Upper lobe of left lung (tissue), 6 donors: ENCODE results near the gene TBXAS1. TPM values are rescaled to one million over a fixed set of nuclear protein-coding genes. Genes with fewer than 3 reads are reported as not detected.

Source experiments
- ATAC-seq, 2 donors: fragments of 200-7000 bp; cut with Tn5 transposase; one replicate each; pipeline ENCODE4 v1.9.1; 2022; ENCODE audit warnings: mild to moderate bottlenecking in 2 of 2, moderate library complexity in 2 of 2; ENCODE audit not compliant: low FRiP score in 2 of 2
- DNase-seq, 2 donors: peaks; one replicate each; pipeline ENCODE4 v3.0.0-alpha.2; 2019 to 2020
- H3K27ac ChIP-seq, 4 donors: fragments of 200-600 bp; sonication (generic); one replicate each; pipeline ENCODE4 v1.5.1; 2016 to 2019
- H3K27me3 ChIP-seq, 4 donors: fragments of 200-600 bp; sonication (generic); one replicate each; pipeline ENCODE4 v1.5.1; 2017 to 2019
- H3K36me3 ChIP-seq, 4 donors: fragments of 200-600 bp; sonication (generic); one replicate each; pipeline ENCODE4 v1.5.1; 2016 to 2019
- H3K4me1 ChIP-seq, 4 donors: fragments of 200-600 bp; sonication (generic); one replicate each; pipeline ENCODE4 v1.5.1; 2018 to 2019
- H3K4me3 ChIP-seq, 4 donors: fragments of 200-600 bp; sonication (generic); one replicate each; pipeline ENCODE4 v1.5.1; 2017 to 2019; ENCODE audit warnings: mild to moderate bottlenecking in 2 of 4, moderate library complexity in 1 of 4
- H3K9me3 ChIP-seq, 4 donors: fragments of 200-600 bp; sonication (generic); one replicate each; pipeline ENCODE4 v1.5.1; 2018 to 2019
- CTCF ChIP-seq, 6 experiments: fragments of 450-650 bp in 4 of 6; fragments of 200-600 bp in 2 of 6; sonication (generic) in 2 of 6; IDR thresholded peaks; one replicate each; pipeline ENCODE4 v1.5.1; 2016 to 2019; ENCODE audit warnings: antibody characterized with exemption in 6 of 6
- EP300 ChIP-seq, 4 donors: sonication (generic); formaldehyde crosslinking; IDR thresholded peaks; one replicate each; pipeline ENCODE4 v1.5.1; 2017; ENCODE audit warnings: antibody characterized with exemption in 4 of 4, control low read depth in 2 of 4
- POLR2A ChIP-seq, 4 donors: fragments of 450-650 bp; IDR thresholded peaks; one replicate each; pipeline ENCODE4 v1.5.1; 2016 to 2017; ENCODE audit warnings: antibody characterized with exemption in 4 of 4, mild to moderate bottlenecking in 2 of 4
- POLR2AphosphoS5 ChIP-seq, 2 donors: sonication (generic); formaldehyde crosslinking; IDR thresholded peaks; one replicate each; pipeline ENCODE4 v1.5.1; 2017; ENCODE audit warnings: antibody characterized with exemption in 2 of 2
- WGBS, 2 donors: methylation state at CpG; one replicate each; pipeline ENCODE4 v1.1.5; 2017 to 2018; 5-methylcytosine and 5-hydroxymethylcytosine counted together
- total RNA-seq, 6 donors: library from RNA; depleted of rRNA in 4 of 6; stranded (reverse); fragments of >200 nt in 4 of 6; gene quantifications; one replicate each; pipeline versions ENCODE4 v1.1.0 to v1.2.1, GENCODE V29; 2016 to 2021
- donor health status: DM: no; HTN: no; CAD: no; lungs with moderate emphysema.
- donor health status: DM: no; HTN: yes; CAD: no; lungs with severe emphysema.

The TBXAS1 gene
- total RNA-seq, 6 donors from 2014 or later = 62.8 to 317 (median 85.6) TPM

- H3K4me1 ChIP-seq = no peaks in the 10 kb centered on the region
These were observed 130.7 kb downstream of the TBXAS1 start for GRCh38 chr7:139959718-139960117.

GRCh38 chr7:139960157-139960556 is 131.1 kb downstream of the TBXAS1 start:
- TF ChIP-seq EP300 (IDR thresholded peaks at IDR 0.05) (no peak), POLR2A (IDR thresholded peaks at IDR 0.05) (no peak), POLR2AphosphoS5 (IDR thresholded peaks at IDR 0.05) (no peak), CTCF (IDR thresholded peaks at IDR 0.05) (no peak)
- Histone ChIP-seq H3K27ac (no peak overlapping the region), H3K27me3 (no peaks in the 10 kb centered on the region), H3K36me3 (peaks cover 5 to 7% (median 6%) of the 10 kb centered on the region in 4 donors), H3K4me1 (no peaks in the 10 kb centered on the region), H3K9me3 (no peaks in the 10 kb centered on the region), H3K4me3 (no peak overlapping the region)
- ATAC-seq (no peak), DNase-seq (no peak)
- 93 to 97% methylated on average over 6 of the region's 6 CpGs for WGBS, 2 donors

More at GRCh38 chr7:139959718-139960117, 130.7 kb downstream of the TBXAS1 start:
- H3K36me3 ChIP-seq = peaks cover 5 to 7% (median 6%) of the 10 kb centered on the region in 4 donors
- DNase-seq = peak in 1 of 2 donors; percentile 14
- H3K27ac ChIP-seq = no peak overlapping the region
- no peak overlapping the region for H3K4me3 ChIP-seq
- ATAC-seq = no peak
- H3K27me3 ChIP-seq = no peaks in the 10 kb centered on the region
- TF ChIP-seq EP300 (IDR thresholded peaks at IDR 0.05) (no peak), POLR2AphosphoS5 (IDR thresholded peaks at IDR 0.05) (no peak), POLR2A (IDR thresholded peaks at IDR 0.05) (no peak), CTCF (IDR thresholded peaks at IDR 0.05) (no peak)
- no peaks in the 10 kb centered on the region for H3K9me3 ChIP-seq
- 62 to 82% methylated on average over 4 to 5 of the region's 5 CpGs for WGBS, 2 donors

GRCh38 chr7:139965942-139966628 is 137.0 kb downstream of the TBXAS1 start:
- no peak for ATAC-seq
- DNase-seq = no peak
- H3K36me3 ChIP-seq = peaks cover 2 to 6% (median 4%) of the 10 kb centered on the region in 4 donors

GRCh38 chr7:139966949-139967348 is 137.9 kb downstream of the TBXAS1 start:
- DNase-seq (no peak), ATAC-seq (peak in 1 of 2 donors; percentile 27)
- no peaks in the 10 kb centered on the region for H3K4me1 ChIP-seq
- no peak for TF ChIP-seq POLR2A (IDR thresholded peaks at IDR 0.05)
- no peak for TF ChIP-seq EP300 (IDR thresholded peaks at IDR 0.05)
- no peak for TF ChIP-seq CTCF (IDR thresholded peaks at IDR 0.05)
- TF ChIP-seq POLR2AphosphoS5 (IDR thresholded peaks at IDR 0.05) = no peak
- no peaks in the 10 kb centered on the region for H3K27me3 ChIP-seq
- WGBS, 2 donors = 92 to 100% methylated on average over 3 to 5 of the region's 5 CpGs
- peaks cover 2 to 6% (median 4%) of the 10 kb centered on the region in 4 donors for H3K36me3 ChIP-seq
- no peak overlapping the region for H3K4me3 ChIP-seq
- H3K27ac ChIP-seq = no peak overlapping the region
- no peaks in the 10 kb centered on the region for H3K9me3 ChIP-seq

More at GRCh38 chr7:139965942-139966628, 137.0 kb downstream of the TBXAS1 start:
- 93 to 96% methylated on average over 4 of the region's 4 CpGs for WGBS, 2 donors
- H3K4me3 ChIP-seq = no peak overlapping the region
- H3K9me3 ChIP-seq = no peaks in the 10 kb centered on the region
- no peak overlapping the region for H3K27ac ChIP-seq
- H3K27me3 ChIP-seq = no peaks in the 10 kb centered on the region
- H3K4me1 ChIP-seq = no peaks in the 10 kb centered on the region
- TF ChIP-seq EP300 (IDR thresholded peaks at IDR 0.05) = no peak
- no peak for TF ChIP-seq POLR2AphosphoS5 (IDR thresholded peaks at IDR 0.05)
- TF ChIP-seq CTCF (IDR thresholded peaks at IDR 0.05) = no peak
- TF ChIP-seq POLR2A (IDR thresholded peaks at IDR 0.05) = no peak

- no peaks in the 10 kb centered on the region for H3K4me1 ChIP-seq
- no peak overlapping the region for H3K27ac ChIP-seq
- H3K9me3 ChIP-seq = no peaks in the 10 kb centered on the region
- no peaks in the 10 kb centered on the region for H3K27me3 ChIP-seq
- H3K4me3 ChIP-seq = no peak overlapping the region
- H3K36me3 ChIP-seq = peaks cover 0 to 3% (median 1%) of the 10 kb centered on the region in 4 donors
- TF ChIP-seq EP300 (IDR thresholded peaks at IDR 0.05) (no peak), POLR2A (IDR thresholded peaks at IDR 0.05) (no peak), POLR2AphosphoS5 (IDR thresholded peaks at IDR 0.05) (no peak), CTCF (IDR thresholded peaks at IDR 0.05) (no peak)
- DNase-seq = no peak
- ATAC-seq = no peak
These were observed 139.9 kb downstream of the TBXAS1 start for GRCh38 chr7:139968931-139969330.
